Stimulated activated CD8-positive, alpha-beta memory T cell treated with anti-CD3 and anti-CD28 coated beads, Interleukin-12 subunit alpha, Interleukin-12 subunit beta, amount 100 ng/mL, for 4 hours (primary cell): ENCODE data around the gene TGM2.

ENCODE experiments used
- DNase-seq: peaks from one replicate; pipeline ENCODE4 v3.0.0-alpha.2; 2020; ENCODE audit warnings: low read depth

Gene TGM2

DNA sequence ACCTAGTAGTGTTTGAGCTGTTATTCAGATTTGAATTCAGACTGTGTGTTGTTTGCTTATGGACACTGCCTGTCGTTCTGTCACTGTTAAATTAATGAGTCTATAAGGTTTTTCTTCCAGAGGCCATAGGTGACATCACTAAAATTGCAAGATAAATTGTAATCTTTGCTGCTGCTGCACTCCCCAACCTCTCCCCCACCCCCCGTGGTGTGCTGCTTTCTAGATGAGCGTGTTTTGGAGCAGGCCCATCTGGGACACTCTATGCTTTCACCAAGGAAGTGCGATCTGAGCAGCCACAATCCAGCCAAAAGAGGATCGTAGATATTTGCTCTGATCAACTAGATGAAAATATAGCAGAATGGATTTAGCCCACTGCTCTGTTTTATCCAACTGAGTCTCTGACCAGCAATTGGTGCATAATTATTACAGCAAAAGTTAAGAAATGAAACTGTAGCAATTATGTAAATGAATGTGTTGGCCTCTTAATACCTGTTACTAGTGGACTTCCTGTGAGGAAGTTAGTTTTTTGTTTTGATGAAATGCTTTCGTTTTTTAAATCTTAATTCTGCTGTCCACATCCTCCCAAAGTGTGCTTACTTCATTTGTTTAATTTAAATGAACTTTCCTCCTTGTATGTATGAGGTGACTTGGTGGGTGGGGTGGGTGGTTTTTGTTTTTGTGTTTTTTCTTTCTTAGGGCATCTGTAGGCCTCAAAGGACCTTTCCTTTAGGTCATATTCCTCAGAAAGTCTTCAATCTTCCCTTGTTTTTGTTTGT is 73.4 kb downstream of the TGM2 start:
- DNase-seq, result no peak

- DNase-seq, result no peak
Observed at GRCh38 chr20:38090061-38090460, 75.0 kb downstream of the TGM2 start.

DNA sequence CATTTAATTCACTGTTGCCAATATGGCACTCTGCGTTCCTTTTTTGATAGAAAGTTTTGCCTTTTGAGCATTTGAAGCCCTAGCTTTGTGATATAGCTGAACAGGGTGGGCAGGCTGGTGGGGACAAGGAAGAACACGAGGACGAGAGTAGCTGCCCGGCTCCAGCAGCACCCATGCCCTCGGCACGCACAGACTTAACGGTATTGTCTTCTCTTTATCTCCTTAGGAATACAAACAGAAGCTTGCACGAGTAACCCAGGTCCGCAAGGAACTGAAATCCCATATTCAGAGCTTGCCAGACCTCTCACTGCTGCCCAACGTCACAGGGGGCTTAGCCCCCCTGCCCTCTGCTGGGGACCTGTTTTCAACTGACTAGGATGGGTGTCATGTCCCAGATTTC is 75.6 kb downstream of the TGM2 start:
- DNase-seq, result no peak

DNA sequence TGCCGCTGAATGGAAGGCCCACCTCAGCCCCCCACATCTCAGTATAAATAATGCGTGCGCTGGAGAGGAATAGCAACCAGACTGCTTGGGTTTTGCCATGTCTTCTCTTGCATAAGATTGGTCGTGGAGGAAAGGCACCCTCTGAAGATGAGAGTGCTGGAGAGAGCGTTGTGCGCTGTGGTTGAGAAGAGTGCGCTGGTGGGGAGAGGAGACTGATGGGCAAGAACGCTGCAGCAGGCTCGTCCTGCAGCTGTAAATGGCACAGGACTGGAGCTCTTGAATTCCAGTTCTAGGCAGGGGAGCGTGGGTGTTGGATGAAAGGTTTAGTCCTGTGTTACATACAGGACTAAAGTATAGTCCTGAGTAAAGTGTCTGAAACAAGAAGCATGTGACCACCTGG is 80.0 kb downstream of the TGM2 start:
- no peak for DNase-seq

DNA sequence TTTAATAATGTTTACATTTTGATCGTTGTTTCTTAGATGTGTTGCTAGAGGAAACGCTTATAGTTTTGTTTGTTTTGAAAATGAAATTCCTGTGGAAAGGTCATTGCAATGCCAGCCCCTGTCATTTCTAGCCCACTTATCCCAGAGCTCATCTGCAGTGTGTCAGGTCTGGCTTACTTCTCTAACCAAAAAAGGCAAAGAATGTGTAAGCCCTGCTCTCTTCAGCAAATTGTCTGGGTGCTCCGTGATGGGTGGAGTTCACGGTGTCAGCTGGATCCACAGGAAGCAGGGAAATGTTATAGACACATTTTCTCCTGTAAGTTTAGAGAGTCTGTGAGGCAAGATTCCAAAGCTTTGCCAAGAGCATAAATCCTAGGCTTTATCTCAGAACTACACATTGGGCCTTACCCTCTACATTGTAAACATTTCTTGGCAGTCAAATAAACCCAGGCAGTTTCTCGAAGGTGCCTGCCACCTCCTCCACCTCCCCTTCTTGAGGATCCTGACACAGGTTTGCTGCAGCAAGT is 80.6 kb downstream of the TGM2 start:
- DNase-seq, result no peak

DNA sequence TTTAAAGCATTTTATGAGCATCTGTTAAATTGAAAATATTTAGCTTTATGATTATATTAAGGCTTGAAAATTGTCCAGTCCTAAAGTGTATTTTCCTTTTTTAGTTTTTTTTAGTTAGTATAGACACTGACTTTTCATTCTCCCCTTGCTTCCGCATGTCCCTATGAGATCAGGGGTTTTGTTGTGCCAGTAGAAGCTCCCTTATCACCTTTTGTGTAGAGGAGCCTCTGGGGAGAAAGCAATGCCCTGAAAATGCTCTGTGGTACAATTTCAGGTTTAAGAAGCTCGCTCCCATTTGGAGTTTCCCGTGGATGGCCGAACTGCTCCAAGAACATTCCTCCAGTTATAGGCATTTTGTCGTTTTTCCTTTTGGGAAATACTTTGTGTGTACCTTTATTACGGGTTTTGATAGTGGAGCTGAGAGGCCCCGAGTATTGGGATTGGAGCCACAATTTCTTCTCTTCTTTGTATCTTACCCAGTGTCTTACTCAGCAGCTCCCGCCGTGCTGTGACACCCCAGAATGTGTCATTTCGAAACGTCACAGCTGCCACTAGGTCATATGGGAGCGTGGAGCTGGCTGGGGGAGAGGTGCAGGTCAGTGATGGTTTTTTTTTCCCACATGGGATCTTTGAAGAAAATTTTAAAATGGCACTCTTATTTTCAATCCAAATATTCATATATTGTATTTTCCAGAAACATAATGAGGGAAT is 81.6 kb downstream of the TGM2 start:
- DNase-seq, result no peak

GRCh38 chr20:38082894-38083293 is 82.2 kb downstream of the TGM2 start:
- DNase-seq, result no peak

DNA sequence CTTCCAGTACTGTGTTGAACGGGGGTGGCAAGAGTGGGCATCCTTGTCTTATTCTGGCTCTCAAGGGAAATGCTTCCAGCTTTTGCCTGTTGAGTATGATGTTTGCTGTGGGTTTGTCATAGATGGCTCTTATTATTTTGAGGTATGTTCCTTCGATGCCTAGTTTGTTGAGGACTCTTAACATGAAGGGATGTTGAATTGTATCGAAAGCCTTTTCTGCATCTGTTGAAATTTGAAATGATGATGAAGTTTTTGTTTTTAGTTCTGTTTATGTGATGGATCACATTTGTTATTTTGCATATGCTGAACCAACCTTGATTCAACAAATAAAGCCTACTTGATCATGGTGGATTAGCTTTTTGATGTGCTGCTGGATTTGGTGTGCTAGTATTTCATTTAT is 83.5 kb downstream of the TGM2 start:
- DNase-seq, result no peak

DNA sequence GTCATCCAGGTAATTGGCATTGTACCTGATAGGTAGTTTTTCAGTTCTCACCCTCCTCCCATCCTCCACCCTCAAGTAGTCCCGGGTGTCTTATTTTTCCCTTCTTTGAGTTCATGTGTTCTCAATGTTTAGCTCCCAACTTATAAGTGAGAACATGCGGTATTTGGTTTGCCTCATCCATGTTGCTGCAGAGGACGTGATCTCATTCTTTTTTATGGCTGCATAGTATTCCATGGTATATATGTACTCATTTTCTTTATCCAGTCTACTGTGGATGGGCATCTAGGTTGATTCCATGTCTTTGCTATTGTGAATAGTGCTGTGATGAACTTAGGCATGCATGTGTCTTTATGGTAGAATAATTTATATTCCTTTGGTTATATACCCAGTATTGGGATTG is 85.7 kb downstream of the TGM2 start:
- DNase-seq, result no peak

DNA sequence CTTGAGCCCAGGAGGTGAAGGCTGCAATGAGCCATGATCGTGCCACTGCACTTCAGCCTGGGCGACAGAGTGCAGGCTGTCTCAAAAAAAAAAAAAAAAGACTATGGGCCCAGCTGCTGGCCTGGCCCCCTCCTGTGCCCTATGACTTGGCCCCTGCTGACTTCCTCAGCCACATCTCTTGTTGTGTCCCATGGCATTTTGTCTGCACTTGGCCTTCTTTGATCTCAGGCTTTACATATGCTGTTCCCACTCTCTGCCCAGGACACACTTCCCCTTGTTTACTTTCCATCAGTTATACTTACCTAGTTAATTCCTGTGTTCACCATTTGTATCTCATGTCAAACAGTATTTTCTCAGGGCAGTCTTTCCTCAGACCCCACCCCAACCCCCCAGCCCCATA is 87.0 kb downstream of the TGM2 start:
- DNase-seq, result no peak
